ENCODE data around the gene MVB12B. TPM values are rescaled to one million over a fixed set of nuclear protein-coding genes. Genes with fewer than 3 reads are reported as not detected.
"Not testable (repeated sequence)": the region's sequence is repeated elsewhere in the genome, so short reads cannot be mapped to it uniquely, and the experiment has no call there.

MVB12B gene, protein sequence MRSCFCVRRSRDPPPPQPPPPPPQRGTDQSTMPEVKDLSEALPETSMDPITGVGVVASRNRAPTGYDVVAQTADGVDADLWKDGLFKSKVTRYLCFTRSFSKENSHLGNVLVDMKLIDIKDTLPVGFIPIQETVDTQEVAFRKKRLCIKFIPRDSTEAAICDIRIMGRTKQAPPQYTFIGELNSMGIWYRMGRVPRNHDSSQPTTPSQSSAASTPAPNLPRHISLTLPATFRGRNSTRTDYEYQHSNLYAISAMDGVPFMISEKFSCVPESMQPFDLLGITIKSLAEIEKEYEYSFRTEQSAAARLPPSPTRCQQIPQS
- total RNA-seq, result 10 to 100 TPM; 26.2 to 30.7 TPM
- 13.6 TPM for polyA plus RNA-seq (ENCODE audit: insufficient read depth, low read depth, low replicate concordance)
- long read RNA-seq, donor 1, partial matches to known transcripts, result 0 of 1 reads
- long read RNA-seq, donor 1, other reads (novel, unspliced or antisense), result 0 of 1 reads
- long read RNA-seq, donor 2, full-length matches to known transcripts, result 5 of 5 reads
- long read RNA-seq, donor 2, partial matches to known transcripts, result 0 of 5 reads
- long read RNA-seq, donor 2, other reads (novel, unspliced or antisense), result 0 of 5 reads

DNA sequence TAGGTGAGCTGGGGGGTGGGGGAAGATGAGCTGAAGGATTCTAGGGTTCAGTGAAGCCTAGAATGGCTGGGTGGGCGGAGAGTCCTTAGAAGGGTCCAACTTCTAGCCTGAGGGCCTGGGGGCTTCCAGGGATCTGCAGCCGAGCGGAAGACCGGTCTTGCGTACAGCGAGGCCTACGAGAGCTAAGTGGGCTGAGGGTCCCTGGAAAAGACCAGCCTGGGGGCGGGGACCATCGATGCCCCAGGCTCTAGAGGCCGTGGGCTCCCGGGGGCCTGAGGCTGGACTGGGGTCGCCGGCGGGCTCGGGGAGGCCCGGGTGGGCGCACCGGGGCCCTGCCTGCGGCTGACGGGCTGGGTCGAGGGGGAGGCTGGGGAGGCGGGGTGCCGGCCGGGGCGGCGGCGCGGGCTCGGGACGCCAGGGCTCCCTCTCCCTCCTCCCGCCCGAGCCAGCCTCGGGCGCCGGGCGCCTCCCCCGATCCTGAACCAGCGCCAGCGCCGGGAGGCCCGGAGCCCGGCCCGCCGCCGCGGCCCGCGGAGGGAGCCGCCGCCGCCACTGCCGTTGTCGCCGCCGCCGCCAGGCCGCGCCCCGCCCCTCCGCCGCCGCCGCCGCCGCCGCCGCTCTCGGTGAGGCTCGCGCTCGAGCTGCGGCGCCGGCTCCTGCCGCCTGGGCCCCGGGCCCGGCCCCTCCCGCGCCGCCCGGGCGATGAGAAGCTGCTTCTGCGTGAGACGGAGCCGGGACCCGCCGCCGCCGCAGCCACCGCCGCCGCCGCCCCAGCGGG is at the start of gene MVB12B:
TSS of gene MVB12B (plus strand) at position 602 of the 778 bp plus-strand sequence. CDS start at position 703, 101 bp downstream.
- Histone ChIP-seq H3K27ac (peak within 1 kb of the TSS; percentile 84 to 89), H3K4me3 (peak within 1 kb of the TSS; percentile 64 to 67), H3K36me3 (ENCODE audit: low read depth, missing control alignments) (no peaks in the 10 kb centered on the region), H3K9me3 (no peaks in the 10 kb centered on the region), H3K27me3 (no peaks in the 10 kb centered on the region), H3K4me1 (peaks cover 13% of the 10 kb centered on the region)
- peak; percentile 35 for DNase-seq
- TF ChIP-seq, protein P1, sequence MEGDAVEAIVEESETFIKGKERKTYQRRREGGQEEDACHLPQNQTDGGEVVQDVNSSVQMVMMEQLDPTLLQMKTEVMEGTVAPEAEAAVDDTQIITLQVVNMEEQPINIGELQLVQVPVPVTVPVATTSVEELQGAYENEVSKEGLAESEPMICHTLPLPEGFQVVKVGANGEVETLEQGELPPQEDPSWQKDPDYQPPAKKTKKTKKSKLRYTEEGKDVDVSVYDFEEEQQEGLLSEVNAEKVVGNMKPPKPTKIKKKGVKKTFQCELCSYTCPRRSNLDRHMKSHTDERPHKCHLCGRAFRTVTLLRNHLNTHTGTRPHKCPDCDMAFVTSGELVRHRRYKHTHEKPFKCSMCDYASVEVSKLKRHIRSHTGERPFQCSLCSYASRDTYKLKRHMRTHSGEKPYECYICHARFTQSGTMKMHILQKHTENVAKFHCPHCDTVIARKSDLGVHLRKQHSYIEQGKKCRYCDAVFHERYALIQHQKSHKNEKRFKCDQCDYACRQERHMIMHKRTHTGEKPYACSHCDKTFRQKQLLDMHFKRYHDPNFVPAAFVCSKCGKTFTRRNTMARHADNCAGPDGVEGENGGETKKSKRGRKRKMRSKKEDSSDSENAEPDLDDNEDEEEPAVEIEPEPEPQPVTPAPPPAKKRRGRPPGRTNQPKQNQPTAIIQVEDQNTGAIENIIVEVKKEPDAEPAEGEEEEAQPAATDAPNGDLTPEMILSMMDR (IDR thresholded peaks at IDR 0.05), result no peak
- TF ChIP-seq POLR2A (IDR thresholded peaks at IDR 0.05), result no peak
- intact Hi-C loops (cut with DNase I; ENCODE audit: low total_unique reads), result no loop called here
- 5 to 44% methylated on average over 2 to 26 of the region's 94 CpGs for WGBS, 2 donors

DNA sequence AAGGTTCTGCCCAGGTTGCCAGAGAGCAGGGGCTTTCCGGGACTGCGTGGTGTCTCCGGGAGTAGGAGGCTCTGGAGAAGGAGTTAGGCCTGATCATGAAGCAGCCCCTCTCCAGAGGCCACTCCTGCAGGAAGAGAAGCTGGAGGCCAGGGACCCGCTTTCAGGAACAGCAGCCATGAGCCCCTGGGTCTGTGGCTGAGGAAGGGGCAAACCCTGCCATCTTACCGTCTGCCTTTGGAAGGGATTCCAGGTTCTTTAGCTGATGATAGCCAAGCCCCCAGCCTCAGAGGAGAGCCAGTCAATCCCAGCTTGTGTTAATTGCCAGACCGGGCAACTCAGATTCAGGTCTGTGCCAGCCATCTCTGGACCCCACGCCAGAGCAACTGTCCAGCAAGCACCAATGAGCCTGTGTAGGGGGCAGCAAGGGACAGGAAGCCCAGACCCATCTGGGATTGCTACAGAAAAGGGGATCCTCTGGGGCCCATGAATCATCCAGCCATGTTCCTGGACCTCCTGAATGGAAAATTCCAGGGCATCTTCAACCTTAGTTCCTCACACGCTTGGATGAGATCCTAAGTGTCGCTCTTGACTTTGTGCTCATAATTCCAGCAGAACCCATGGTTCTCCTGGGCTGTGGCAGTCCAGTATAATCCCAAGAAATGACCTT is 42.7 kb upstream of the MVB12B start:
- intact Hi-C loops (cut with DNase I; ENCODE audit: low total_unique reads), result no loop called here
- no peak for DNase-seq
- TF ChIP-seq, protein P1 (IDR thresholded peaks at IDR 0.05), result no peak
- no peak for TF ChIP-seq POLR2A (IDR thresholded peaks at IDR 0.05)

DNA sequence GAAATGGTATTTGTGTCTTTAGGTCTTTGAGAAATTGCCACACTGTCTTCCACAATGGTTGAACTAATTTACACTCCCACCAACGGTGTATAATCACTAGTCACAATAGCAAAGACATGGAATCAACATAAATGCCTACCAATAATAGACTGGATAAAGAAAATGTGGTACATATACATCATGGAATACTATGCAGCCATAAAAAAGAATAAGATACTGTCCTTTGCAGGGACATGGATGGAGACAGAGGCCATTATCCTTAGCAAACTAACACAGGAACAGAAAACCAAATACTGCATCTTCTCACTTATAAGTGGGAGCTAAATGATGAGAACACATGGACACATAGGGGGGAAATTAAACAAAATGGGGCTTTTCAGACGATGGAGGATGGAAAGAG is 41.0 kb upstream of the MVB12B start:
- H3K27me3 ChIP-seq; H3K36me3 ChIP-seq (ENCODE audit: low read depth, missing control alignments); H3K27ac ChIP-seq; H3K4me1 ChIP-seq; H3K9me3 ChIP-seq; intact Hi-C loops (cut with DNase I; ENCODE audit: low total_unique reads); H3K4me3 ChIP-seq; DNase-seq: not testable (repeated sequence)
- WGBS, 2 donors, result 83 to 92% methylated on average over 2 of the region's 2 CpGs

More for the DNA sequence above, 42.7 kb upstream of the MVB12B start:
- Histone ChIP-seq H3K9me3 (no peaks in the 10 kb centered on the region), H3K36me3 (ENCODE audit: low read depth, missing control alignments) (no peaks in the 10 kb centered on the region), H3K27me3 (no peaks in the 10 kb centered on the region), H3K27ac (no peak overlapping the region), H3K4me1 (no peaks in the 10 kb centered on the region), H3K4me3 (no peak overlapping the region)
- WGBS, 2 donors, result 88 to 96% methylated on average over 2 to 9 of the region's 9 CpGs

DNA sequence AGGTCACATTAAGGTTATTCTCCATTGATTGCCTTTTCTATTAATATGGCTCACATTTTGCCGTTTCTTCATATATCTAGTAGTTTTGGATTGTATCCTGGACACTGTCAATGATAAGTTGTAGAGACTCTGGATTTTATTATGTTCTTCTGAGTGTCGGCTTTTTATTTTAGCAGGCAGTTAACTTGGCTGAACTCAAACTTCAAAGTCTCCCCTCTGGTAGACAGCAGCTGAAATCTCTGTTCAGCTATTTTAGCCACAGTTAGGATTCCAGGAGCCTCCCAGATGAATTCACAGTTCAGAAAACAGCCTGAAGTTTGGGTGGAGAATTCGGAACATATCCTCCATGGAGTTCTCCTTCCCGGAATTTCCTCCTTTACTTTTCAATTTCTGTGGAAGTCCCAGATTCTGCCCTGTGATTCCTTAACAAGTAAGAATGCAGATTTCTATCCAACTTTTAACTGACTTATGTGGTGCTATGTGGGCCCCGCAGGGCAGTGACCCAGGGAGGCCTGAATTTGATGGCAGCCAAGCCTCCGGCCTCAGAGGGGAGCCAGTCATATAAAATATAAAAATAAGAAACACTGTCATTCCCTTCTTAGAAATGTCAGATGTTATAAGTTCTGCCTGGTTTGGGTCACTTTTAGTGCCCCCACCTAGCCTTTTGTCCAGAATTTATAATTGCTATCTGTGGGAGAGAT is 39.3 kb upstream of the MVB12B start:
- H3K27ac ChIP-seq, result no peak overlapping the region
- intact Hi-C loops (cut with DNase I; ENCODE audit: low total_unique reads), result no loop called here
- no peak overlapping the region for H3K4me3 ChIP-seq
- TF ChIP-seq POLR2A (IDR thresholded peaks at IDR 0.05), result no peak
- TF ChIP-seq, protein P1 (IDR thresholded peaks at IDR 0.05), result no peak
- H3K27me3 ChIP-seq, result no peaks in the 10 kb centered on the region
- H3K4me1 ChIP-seq, result no peaks in the 10 kb centered on the region
- DNase-seq, result no peak
- WGBS, 2 donors, result 87 to 89% methylated on average over 6 of the region's 6 CpGs
- H3K36me3 ChIP-seq (ENCODE audit: low read depth, missing control alignments), result no peaks in the 10 kb centered on the region
- no peaks in the 10 kb centered on the region for H3K9me3 ChIP-seq

All from testis (tissue), 5 donors.